NOMO-1 treated with dmso at 0.1 percent for 144 hours (cell line): ENCODE measurements around the gene TSN.

ENCODE experiments used
- DNase-seq: peaks from one replicate; lab custom pipeline; 2025; ENCODE audit not compliant: unreplicated experiment; lab: John Stamatoyannopoulos, UW

The TSN gene

DNA sequence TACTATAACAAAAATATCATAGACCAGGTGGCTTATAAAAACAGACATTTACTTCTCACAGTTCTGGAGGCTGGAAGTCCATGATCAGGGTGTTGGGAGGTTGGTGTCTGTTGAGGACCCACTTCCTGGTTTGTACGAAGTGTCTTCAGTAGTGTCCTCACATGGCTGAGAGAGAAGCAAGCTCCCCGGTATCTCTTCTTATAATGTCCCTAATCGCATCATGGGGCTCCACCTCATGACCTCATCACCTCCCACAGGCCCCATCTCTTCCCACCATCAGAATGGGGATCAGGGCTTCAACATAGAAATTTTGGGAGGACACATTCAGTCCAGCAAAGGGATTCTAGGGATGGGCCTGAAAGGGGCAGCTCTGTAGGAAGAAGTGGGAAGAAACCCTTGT lies 14.0 kb upstream of the TSN start:
- DNase-seq = no peak

DNA sequence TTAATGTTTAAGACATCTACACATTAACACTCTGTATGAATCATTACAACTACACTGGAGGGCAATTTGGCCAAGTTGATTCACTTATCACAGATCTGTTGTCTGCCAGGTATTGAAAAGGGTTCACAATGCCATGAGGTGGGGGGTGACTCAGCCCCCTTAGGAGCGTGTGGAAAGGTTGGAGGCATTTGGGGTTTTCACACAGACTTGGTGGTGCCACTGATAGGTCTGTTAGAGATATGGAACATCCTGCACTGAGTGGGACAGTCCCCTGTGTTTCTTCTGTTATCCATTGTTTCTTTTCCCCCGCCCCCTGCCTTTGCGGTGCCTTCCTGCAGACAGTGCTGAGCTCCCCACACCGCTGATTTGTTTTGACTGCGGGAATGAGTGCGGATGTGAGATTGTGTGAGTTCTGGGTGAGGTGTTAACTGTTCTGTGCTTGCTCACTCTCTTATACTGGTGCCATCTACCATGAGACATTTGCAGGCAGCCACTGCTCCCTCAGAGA lies 9.3 kb upstream of the TSN start:
- no peak for DNase-seq

DNA sequence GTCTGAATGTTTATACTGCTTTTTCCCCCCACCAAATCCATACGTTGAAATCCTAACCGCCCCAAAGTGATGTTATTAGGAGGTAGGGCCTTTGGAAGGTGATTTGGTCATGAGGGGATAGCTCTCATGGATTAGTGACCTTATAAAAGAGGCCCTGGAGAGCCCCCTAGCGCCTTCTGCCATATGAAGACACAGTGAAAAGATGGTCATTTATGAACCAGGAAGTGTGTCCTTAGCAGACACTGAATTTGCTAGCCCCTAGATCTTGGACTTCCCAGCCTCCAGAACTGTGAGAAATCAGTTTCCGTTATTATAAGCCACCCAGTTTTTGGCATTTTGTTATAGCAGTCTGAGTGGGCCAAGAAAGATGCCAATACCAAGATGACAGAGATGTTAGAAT lies 7.2 kb upstream of the TSN start:
- DNase-seq = peak; percentile 7

DNA sequence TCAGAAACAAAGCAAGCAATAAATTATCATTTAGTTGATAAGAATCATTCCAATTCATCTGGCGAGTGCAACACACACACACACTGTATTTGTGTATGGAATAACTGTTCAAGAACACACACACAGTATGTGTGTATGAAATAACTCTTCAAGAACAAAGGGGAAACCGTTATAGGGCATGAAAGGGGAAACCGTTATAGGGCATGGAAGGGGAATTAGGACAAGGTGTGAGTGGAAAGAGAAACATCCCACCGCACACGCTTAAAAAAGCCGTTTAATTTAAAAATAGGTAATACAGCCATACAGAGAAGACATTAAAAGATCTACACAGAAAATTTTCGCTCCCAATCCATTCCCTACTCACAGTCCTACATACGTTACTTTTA lies 607 bp upstream of the TSN start:
- DNase-seq = no peak

DNA sequence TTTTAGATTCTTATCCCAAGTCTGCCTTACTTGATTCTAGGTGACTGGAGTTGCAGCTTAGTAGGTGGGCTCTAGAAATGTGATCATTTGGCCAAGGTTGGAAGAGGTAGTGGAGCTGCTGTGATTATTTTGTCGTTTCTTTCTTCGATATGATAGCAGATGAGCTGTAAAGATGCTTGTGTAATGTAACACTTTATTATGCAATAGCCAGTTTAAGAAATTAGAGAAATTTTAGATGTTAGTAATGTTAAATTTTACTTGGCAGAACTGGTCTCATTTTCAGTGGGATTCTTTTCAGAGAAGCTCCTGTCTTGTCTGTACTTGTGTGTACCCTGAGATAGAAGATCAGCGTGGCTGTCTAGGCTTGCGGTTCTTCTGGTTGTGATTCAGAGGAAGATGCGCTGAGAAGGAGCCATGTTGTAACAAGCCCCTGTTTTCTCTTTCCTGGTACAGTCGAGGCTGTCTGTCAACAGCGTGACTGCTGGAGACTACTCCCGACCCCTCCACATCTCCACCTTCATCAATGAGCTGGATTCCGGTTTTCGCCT lies 9.3 kb downstream of the TSN start:
- no peak for DNase-seq

DNA sequence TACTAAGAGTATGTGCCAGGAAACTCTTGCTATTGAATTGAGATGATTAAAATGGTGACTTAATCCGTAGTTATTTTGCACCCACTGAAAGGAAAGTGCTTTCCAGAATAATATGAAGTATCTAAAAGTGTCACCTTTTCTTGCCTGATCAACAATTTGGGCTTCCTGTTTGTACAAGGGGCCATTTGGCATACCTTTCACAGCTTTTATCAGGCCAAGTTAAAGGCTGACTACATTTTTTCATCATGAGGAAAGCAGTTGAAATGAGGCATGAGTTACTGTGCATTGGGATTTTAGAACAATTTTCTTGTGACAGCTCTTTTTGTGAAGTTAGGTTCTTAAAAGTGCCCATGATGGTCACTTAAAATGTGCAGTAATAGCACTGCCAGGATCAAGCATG lies 11.2 kb downstream of the TSN start:
- no peak for DNase-seq

DNA sequence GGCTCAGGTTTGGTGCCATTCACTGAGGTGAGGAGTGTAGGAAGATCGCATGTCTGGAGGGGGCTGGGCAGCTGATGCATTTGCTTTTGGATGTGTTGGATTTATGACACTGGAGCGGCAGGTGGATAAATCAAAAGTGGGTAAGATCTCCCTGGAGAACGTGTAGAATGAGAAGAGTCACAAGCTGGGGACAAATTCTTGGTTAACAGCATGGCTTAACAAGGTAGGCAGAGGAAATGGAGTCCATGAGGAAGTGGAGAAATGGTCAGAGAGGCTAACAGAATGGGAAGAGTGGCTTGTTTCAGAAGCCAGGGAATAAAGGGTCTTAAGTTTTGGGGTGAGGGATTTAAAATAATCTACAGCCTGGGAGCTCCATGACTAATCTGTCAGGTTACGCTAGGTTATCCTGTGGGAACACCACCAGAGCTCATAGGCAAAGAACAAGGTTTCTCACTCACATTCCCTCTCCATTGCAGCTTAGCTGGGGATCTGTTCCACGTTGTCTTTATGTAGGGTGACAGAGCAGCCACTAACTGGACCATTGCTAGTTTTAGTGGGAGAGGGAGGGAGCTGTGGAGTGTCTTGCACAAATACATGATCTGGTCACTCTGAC lies 12.8 kb downstream of the TSN start:
- no peak for DNase-seq

DNA sequence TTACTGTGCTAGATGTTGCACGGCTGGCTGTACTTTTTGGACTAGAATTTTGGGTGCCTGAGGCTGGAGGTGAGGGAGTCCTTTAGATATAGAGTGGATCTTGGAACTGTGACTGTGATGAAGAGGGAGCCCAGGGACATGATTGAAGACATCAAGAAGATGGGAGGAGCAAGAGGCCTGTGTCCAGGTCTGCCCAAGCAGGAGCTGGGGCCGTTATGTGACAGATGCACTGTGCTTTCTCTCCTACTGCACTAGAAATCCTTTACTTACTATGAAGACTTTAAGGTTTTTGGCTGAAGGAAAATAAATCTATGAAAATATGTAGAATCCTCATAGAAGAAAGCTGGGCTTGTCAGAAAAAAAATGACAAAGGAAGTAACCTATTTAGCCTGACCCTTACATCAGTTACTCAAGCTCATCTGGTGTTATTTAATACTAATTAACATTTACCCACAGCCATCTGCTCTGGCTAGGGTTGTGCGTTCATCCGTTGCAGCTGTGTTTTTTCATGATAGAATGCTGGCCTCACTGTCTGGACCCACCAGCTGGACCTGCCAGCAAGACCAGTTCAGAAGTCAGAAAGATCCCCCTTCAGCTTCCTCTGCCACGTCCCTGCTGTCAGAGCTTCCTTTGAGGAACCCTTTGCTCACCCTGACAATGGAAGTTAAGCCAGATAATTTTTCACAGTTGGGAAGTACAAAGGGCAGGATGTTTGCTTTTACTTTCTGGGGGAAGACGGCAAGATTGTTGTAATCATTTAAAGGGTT lies 16.7 kb downstream of the TSN start:
- no peak for DNase-seq

DNA sequence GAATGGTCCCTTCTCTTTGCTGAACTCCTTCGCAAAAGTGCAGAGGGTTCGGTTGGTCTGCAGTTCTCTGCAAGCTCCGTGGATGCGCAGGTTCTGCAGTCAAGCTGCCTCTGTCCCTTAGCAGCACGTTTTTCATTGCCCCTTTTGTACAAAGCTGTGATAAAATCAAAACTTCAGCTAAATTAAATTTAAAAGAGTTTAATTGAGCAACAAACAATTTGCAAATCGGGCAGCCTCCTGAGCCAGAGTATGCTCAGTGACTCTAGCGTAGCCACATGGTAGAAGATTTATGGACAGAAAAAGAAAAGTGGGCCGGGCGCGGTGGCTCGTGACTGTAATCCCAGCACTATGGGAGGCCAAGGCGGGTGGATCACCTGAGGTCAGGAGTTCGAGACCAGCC lies 18.8 kb downstream of the TSN start:
- no peak for DNase-seq

DNA sequence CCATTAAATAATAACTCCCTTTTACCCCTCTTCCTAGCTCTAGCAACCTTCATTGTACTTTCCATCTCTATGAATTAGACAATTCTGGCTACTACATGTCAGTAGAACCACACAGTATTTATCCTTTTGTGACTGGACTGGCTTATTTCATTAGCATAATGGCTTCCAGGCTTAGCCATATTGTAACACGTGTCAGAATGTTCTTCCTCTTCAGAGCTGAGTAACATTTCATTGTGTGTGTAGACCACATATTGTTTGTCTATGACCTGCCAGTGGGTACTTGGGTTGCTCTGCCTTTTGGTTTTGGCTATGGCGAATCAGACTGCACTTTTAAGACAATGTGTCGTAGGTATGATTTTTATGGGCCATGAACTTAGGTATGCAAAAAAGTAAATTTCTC lies 20.9 kb downstream of the TSN start:
- DNase-seq = no peak

DNA sequence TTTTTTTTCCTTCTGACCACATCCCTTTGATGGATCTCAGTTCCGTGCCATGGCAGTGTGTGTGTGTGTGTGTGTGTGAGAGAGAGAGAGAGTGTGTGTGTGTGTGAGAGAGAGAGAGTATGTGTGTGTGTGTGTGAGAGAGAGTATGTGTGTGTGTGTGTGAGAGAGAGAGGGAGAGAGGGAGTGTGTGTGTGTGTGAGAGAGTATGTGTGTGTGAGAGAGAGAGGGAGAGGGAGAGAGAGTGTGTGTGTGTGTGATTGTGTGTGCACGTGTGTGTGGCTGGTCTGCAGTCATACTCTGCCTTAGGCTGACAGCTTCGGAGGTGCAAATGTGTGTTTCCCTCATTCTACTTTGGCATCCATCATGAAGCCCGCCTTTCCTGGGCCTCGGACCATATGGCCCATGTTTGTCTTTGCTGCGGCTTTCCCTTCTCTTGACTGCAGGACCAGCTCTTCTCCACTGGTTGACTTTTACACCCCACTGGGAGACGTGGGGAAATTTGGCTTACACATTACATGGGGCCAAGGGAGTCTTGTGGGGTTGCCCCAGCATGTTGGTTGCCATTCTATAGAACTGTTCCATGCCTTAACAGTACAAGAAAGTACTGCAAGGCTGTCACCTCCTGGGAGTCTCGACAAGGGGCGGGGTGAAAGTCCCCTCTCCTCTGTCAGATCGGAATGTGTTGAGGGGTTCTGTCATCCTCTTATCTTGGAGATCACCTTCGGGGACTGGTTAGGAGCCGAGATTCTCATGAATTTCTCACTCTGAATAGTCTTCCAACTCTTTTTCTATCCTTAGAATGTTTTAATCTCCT lies 21.6 kb downstream of the TSN start:
- DNase-seq = no peak

DNA sequence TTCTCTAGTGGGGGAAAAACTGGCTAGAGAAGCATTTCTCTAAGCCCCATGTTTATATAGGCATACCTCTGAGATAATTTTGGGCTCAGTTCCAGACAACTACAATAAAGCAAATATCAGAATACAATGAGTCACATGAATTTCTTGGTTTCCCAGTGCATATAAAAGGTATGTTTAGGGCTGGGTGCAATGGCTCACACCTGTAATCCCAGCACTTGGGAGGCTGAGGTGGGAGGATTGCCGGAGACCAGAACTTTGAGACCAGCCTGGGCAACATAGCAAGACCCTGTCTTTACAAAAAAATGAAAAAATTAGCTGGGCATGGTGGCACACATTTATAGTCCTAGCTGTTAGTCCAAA lies 22.2 kb downstream of the TSN start:
- no peak for DNase-seq

DNA sequence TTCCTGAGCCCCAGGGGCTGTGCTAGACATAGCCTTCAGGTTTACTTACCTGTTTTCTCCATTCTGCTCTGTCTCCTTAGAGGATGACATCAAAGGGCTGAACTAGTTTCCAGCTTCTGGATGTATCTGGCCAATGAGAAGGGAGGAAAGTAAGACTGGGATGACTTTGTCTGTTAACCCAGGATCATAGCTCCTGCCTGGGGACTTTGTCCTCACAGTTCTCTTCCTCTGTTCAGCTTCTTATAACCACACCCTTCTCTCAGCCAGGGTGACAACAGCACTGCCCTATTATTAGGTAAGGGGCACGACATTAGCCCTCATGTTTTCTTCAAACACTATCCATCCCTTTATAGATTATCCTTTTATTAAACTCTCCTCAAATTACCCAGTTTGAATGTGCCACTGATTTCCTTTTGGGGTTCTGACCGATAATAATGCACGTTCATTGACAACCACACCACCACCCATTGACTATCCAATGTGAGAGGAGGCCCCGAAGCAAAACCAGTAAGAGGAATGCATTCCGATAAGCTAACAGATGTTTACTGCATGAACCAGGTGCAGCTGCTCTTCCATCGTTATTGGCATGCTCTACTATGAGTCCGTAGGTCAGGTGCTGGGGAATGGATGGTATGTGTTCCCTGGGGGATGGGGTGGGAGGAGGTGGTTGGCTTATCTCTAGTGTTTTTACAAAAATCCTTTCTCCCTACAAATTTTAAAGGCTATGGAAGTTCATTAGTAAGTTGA lies 23.5 kb downstream of the TSN start:
- DNase-seq = no peak

DNA sequence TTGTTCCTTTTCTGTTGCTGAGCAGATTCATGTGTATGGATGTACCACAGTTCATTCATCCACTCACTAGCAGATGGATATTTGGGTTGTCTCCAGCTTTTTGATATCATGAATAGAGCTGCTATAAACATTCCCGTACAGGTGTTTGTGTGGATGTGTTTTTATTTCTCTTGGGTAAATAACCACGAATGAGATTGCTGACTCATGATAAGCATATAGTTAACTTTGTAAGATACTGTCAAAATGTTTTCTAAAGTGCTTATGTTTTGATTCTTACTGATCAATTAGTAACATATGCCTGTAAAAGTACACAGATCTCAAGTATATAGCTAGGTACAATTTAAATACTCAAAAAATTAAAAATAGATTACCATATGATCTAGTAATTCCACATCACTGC lies 27.7 kb downstream of the TSN start:
- no peak for DNase-seq

DNA sequence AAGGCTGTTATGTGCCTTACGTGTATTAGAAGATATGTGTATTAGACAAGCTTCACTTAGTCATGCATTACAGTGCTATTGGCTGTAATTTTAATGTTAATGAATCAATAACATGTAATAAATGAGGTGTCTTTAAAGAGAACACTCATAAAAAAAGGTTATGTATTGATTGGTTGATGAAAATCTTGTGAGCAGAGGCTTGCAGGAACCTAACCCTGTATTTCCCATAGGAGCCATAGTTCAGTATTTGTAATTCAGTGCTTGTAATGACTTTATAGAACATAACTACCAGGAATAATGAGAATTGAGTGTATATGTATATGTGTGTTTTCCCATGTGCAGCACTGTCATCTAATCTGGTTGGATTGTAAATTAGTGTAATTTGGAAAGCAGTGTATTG lies 33.2 kb downstream of the TSN start:
- no peak for DNase-seq

DNA sequence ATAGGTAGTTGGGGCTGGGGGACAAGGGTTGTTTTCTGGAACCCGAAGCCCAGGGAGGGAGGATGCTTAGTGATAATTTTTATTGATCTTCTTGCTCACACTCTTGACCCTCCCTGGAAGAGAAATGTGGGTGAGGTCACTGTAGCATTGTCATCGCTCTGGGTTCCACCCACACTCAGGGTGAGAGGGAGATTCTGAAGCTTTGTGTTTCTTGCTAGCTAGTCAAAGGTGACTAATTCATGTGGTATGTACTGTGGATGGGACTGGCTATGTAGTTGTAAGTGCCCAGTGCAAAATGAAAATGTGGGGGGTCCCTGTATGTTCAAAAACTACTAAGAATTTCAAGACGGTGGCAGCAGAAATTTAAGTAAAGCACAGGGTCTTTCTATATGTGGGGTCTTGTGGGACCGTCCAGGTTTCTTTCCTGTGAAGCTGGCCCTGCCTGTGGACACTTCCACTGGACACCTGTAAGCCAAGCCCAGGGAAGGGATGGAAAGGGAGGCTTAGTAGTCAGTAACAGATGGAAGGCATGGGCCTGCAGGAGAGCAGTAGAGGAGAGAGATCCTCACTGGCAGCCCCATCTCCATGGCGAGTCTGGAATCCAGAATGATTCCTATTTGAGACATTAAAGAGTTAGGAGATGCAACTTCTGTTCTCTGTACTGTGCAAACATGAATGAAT lies 35.0 kb downstream of the TSN start:
- DNase-seq = no peak

DNA sequence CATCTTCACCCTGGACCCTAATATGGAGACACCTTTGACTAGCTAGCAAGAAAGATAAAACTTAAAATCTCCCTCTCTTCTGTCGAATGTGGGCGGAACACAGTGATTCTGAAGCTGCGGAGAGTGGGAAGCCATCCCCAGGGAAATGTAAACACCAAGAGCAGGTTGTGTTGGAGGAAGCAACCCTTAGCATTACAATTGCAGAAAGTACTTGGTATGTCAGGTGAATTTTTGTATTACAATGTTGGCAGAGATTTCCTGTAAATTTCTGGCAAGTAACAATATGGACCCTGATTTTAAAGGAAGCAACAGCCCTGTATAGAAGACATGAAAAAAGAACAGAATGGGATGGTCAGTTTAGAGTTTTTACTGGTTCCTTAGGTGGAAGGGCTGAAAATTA lies 35.8 kb downstream of the TSN start:
- DNase-seq = no peak

DNA sequence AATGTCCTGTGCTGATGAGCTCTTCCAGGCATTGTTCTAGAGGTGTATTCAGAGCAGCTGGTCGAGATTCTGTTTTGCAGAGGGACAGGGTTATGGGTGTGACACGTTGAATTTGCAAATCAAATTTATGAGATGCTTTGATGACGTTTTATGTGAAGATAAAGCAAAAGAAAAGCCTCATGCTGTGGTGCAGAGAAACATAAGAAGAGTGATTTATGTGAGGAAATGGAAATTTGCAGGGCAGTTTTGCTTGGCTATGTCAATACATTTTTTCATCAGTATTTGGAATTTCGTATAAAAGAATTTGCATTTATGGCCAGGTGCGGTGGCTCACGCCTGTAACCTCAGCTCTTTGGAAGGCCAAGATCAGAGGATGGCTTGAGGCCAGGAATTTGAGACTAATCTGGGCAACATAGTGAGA lies 36.4 kb downstream of the TSN start:
- no peak for DNase-seq

DNA sequence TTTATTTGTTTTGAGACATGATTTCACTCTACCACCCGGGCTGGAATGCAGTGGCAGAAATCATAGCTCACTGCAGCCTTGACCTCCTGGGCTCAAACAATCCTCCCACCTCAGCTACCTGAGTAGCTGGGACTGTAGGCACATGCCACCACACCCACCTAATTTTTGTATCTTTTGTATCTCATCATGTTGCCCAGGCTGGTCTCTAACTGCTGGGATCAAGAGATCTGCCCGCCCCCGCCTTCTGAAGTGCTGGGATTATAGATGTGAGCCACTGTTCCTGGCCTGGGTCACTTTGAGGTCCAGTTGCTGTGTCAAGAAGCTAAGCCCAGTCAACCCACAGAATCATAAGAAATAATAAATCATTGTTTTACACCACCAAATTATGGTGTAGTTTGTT lies 38.4 kb downstream of the TSN start:
- no peak for DNase-seq

DNA sequence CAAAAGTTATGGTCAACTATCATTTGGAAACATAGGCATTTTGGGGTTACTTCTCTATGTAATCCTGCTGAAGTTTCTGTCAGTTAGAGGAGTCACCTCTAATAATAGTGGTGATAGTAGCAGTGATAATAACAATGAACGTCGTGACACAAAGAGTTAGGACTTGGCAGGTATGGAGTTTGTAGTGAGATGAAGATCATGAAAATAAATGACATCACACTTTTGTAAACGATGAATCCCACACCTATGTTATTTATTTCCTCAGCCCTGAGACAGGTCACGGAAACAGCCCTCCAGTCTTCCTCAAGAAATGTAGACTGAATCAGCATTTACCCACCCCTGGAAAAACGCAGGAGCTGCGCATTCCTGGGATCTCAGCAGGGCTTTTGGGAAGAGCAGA lies 38.8 kb downstream of the TSN start:
- DNase-seq = no peak

DNA sequence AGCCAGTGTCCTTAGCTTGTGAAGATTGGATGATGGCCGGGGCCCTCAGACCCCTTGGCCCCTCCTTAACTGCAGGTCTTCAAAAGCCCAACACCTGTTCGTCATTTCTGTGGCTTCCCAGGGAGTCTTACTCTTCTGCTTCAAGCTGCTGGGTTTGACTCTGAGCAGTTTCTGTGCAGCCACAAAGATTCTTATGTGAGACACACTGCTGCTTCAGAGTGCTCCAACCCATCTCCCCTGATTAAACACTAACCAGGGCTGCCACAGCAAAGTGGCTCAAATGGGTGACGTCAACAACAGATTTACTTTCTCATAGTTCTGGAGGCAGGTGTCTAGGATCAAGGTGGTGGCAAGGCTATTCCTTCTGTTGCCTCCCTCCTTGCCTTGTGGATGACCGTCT lies 40.8 kb downstream of the TSN start:
- no peak for DNase-seq
